Fibroblast of pulmonary artery (primary cell): ENCODE measurements around the gene ST6GAL1.
A peak's percentile ranks its signal among the peaks of the same experiment; 100 is the strongest.
"Not testable (repeated sequence)": the region's sequence is repeated elsewhere in the genome, so short reads cannot be mapped to it uniquely, and the experiment has no call there.

Experiments
- DNase-seq: peaks from one replicate; pipeline ENCODE4 v3.0.0-alpha.2; 2010; ENCODE audit warnings: low read depth
- H3K4me3 ChIP-seq: replicated peaks from 2 replicates; pipeline ENCODE4 v1.5.1; 2011; ENCODE audit warnings: low read depth, mild to moderate bottlenecking, control low read depth, low read length, moderate library complexity
- CTCF ChIP-seq: IDR thresholded peaks from 2 replicates; pipeline ENCODE4 v1.5.1; 2011; ENCODE audit warnings: mild to moderate bottlenecking, control low read depth, low read length, inconsistent platforms; ENCODE audit errors: missing control alignments

Gene ST6GAL1

GRCh38 chr3:186945255-186945823 is 15.0 kb downstream of the ST6GAL1 start:
- TF ChIP-seq CTCF, result no peak
- DNase-seq, result no peak

GRCh38 chr3:186946756-186947375 is 16.5 kb downstream of the ST6GAL1 start:
- TF ChIP-seq CTCF, result no peak
- no peak for DNase-seq
- H3K4me3 ChIP-seq, result no peak overlapping the region

More at GRCh38 chr3:186945255-186945823, 15.0 kb downstream of the ST6GAL1 start:
- H3K4me3 ChIP-seq, result no peak overlapping the region

- TF ChIP-seq CTCF, result no peak
- DNase-seq, result peak; percentile 39
- H3K4me3 ChIP-seq, result no peak overlapping the region
These were observed 19.1 kb downstream of the ST6GAL1 start for GRCh38 chr3:186949281-186949982.

GRCh38 chr3:186950402-186951093 is 20.2 kb downstream of the ST6GAL1 start:
- TF ChIP-seq CTCF, result no peak
- H3K4me3 ChIP-seq, result no peak overlapping the region

GRCh38 chr3:186951640-186952552 is 21.6 kb downstream of the ST6GAL1 start:
- no peak overlapping the region for H3K4me3 ChIP-seq
- no peak for TF ChIP-seq CTCF
- DNase-seq, result no peak

More at GRCh38 chr3:186950402-186951093, 20.2 kb downstream of the ST6GAL1 start:
- DNase-seq, result no peak

- no peak overlapping the region for H3K4me3 ChIP-seq
- DNase-seq, result peak; percentile 69
- no peak for TF ChIP-seq CTCF
These were observed 22.7 kb downstream of the ST6GAL1 start for GRCh38 chr3:186953011-186953487.

- H3K4me3 ChIP-seq, DNase-seq: not testable (repeated sequence)
These were observed 23.8 kb downstream of the ST6GAL1 start for GRCh38 chr3:186953992-186954699.
